ENCODE results near the gene TWIST2. TPM values are rescaled to one million over a fixed set of nuclear protein-coding genes. Genes with fewer than 3 reads are reported as not detected.

Gene TWIST2
- total RNA-seq, 2 donors from 2014 or later, result 23.5 to 52.9 TPM

DNA sequence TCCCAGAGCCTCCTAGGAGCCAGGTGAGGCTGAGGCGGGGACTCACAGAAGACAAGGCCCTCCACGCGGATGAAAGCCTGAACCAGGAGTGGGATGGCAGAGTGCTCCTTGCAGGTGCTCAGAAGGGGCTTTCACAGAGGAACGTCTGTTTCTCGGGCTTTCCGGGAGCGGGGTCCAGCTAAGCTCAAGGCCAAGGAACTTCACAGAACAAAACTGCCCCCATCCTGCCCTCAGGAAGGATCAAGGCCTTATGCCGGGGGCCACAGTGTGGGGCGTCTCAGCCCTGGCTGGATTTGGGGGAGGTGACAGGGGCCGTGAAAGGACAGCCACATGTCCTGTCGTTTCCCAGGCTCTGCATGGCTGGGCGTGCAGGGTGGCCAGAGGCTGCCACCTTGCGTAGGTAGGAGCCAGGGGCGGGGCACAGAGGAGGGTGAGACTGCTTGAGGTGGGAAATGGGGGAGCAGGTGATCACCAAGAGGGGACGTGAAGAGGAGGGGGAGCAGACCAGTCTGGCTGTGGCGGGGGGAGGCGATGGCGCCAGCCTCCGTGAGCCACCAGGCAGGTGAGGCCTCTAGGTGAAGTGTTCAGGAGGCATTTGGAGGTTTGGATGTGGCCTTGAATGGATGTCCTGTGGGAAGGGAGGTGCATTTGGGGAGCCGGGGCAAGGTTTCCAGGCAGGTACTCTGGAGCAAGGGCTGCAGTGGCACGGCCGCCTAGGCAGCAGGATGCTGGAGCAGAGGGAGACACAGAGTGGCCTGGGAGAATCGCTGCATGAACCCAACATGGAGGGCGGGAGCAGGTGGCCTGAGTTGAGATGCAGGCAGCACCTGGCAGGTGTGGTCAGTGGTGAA lies 79.1 kb downstream of the TWIST2 start:
- H3K4me3 ChIP-seq, result no peak overlapping the region
- intact Hi-C loops (cut with DNase I), result no loop called here
- H3K9me3 ChIP-seq, result no peaks in the 10 kb centered on the region
- H3K27me3 ChIP-seq (replicated peaks; ENCODE audit: insufficient read depth), result no peaks in the 10 kb centered on the region
- TF ChIP-seq CTCF (IDR thresholded peaks at IDR 0.05) (no peak), POLR2AphosphoS5 (IDR thresholded peaks at IDR 0.05) (no peak), POLR2A (IDR thresholded peaks at IDR 0.05) (no peak)
- no peaks in the 10 kb centered on the region for H3K4me1 ChIP-seq (replicated peaks)
- H3K27ac ChIP-seq, result no peak overlapping the region
- 95% methylated on average over 24 of the region's 24 CpGs for WGBS
- no peak for DNase-seq (ENCODE audit: low spot score)
- H3K36me3 ChIP-seq, result no peaks in the 10 kb centered on the region

GRCh38 chr2:238927746-238928519 lies 80.0 kb downstream of the TWIST2 start:
- TF ChIP-seq POLR2AphosphoS5 (IDR thresholded peaks at IDR 0.05), result no peak
- TF ChIP-seq POLR2A (IDR thresholded peaks at IDR 0.05), result no peak
- no peak for TF ChIP-seq CTCF (IDR thresholded peaks at IDR 0.05)
- no peak overlapping the region for H3K4me3 ChIP-seq
- no peaks in the 10 kb centered on the region for H3K27me3 ChIP-seq (replicated peaks; ENCODE audit: insufficient read depth)
- intact Hi-C loops (cut with DNase I), result no loop called here
- no peak for DNase-seq (ENCODE audit: low spot score)
- 93% methylated on average over 14 of the region's 14 CpGs for WGBS
- H3K4me1 ChIP-seq (replicated peaks), result no peaks in the 10 kb centered on the region
- no peaks in the 10 kb centered on the region for H3K9me3 ChIP-seq
- no peaks in the 10 kb centered on the region for H3K36me3 ChIP-seq
- H3K27ac ChIP-seq, result no peak overlapping the region

DNA sequence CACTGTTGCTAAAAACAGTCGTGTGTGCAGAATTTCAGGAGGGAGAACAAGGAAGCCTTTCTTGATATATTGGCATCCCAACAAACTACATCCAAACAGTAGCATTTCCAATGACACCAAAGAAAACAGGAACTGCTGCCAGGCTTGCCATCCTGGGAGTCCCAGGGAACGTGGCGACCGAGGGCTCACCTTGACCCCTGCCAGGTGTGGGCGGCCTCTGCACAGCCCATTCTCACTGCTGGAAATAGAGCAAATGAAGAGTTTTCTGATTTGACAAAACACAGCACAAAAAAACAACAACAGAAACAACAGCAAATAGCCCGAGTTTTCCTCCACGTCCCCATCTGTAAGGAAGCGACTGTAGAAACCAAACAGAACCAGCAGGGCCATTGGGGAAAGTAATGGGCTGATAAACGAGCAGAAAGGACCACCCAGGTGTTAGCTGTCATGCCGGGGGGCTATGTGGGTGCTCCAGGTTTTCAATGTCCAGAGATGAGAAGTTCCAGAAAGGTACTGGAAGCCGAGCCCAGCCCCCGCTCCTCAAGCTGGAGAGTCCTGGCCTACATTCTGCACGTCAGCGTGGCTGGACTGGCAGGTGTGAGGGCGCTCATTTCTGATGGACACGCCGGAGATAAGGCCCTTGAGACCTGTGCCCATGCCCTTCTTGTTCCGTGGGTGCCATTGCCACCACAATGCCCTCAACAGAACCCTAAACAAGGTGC lies 80.8 kb downstream of the TWIST2 start:
- TF ChIP-seq POLR2A (IDR thresholded peaks at IDR 0.05), result no peak
- no peak for TF ChIP-seq CTCF (IDR thresholded peaks at IDR 0.05)
- TF ChIP-seq POLR2AphosphoS5 (IDR thresholded peaks at IDR 0.05), result no peak
- H3K4me3 ChIP-seq, result no peak overlapping the region
- no peaks in the 10 kb centered on the region for H3K9me3 ChIP-seq
- H3K27ac ChIP-seq, result no peak overlapping the region
- no peaks in the 10 kb centered on the region for H3K4me1 ChIP-seq (replicated peaks)
- no peak for DNase-seq (ENCODE audit: low spot score)
- intact Hi-C loops (cut with DNase I), result no loop called here
- no peaks in the 10 kb centered on the region for H3K36me3 ChIP-seq
- 91% methylated on average over 18 of the region's 18 CpGs for WGBS
- no peaks in the 10 kb centered on the region for H3K27me3 ChIP-seq (replicated peaks; ENCODE audit: insufficient read depth)

GRCh38 chr2:238929242-238930081 lies 81.6 kb downstream of the TWIST2 start:
- no peaks in the 10 kb centered on the region for H3K27me3 ChIP-seq (replicated peaks; ENCODE audit: insufficient read depth)
- intact Hi-C loops (cut with DNase I), result no loop called here
- H3K9me3 ChIP-seq, result no peaks in the 10 kb centered on the region
- 36% methylated on average over 12 of the region's 12 CpGs for WGBS
- H3K27ac ChIP-seq, result no peak overlapping the region
- no peak overlapping the region for H3K4me3 ChIP-seq
- TF ChIP-seq CTCF (IDR thresholded peaks at IDR 0.05) (no peak), POLR2AphosphoS5 (IDR thresholded peaks at IDR 0.05) (no peak), POLR2A (IDR thresholded peaks at IDR 0.05) (no peak)
- DNase-seq (ENCODE audit: low spot score), result no peak
- H3K4me1 ChIP-seq (replicated peaks), result no peaks in the 10 kb centered on the region
- H3K36me3 ChIP-seq, result no peaks in the 10 kb centered on the region

Data from prostate gland (tissue), 2 donors.